Osteoblast (primary cell): Measurements from ENCODE around the gene DDIT3. TPM values are rescaled to one million over a fixed set of nuclear protein-coding genes. Genes with fewer than 3 reads are reported as not detected.

ENCODE experiments used
- DNase-seq: peaks from one replicate; pipeline ENCODE4 v3.0.0; 2011; ENCODE audit warnings: low spot score, mixed read lengths; ENCODE audit not compliant: insufficient read length; ENCODE audit errors: missing footprints
- H2AFZ ChIP-seq: 2 replicates; pipeline ENCODE4 v1.6.0; 2011; ENCODE audit warnings: mild to moderate bottlenecking, low read length
- H3K27ac ChIP-seq: 2 replicates; pipeline ENCODE4 v1.5.1; 2011; ENCODE audit warnings: mild to moderate bottlenecking, low read depth, low read length, moderate library complexity
- H3K27me3 ChIP-seq: 2 replicates; pipeline ENCODE4 v1.6.0; 2012; ENCODE audit warnings: mild to moderate bottlenecking, control low read depth, inconsistent platforms, low read length, moderate library complexity; ENCODE audit not compliant: insufficient read depth
- H3K36me3 ChIP-seq: 2 replicates; pipeline ENCODE4 v1.5.1; 2011; ENCODE audit warnings: mild to moderate bottlenecking, low read length, control low read depth, moderate library complexity; ENCODE audit not compliant: insufficient read depth
- H3K4me1 ChIP-seq: 2 replicates; pipeline ENCODE4 v1.5.1; 2011; ENCODE audit warnings: mild to moderate bottlenecking, low read length, control low read depth, moderate library complexity; ENCODE audit not compliant: insufficient read depth
- H3K4me2 ChIP-seq: 2 replicates; pipeline ENCODE4 v1.6.0; 2011; ENCODE audit warnings: mild to moderate bottlenecking, low read length; ENCODE audit not compliant: insufficient read depth
- H3K4me3 ChIP-seq: fragments of 200-600 bp; sonication (generic); 3 replicates; pipeline ENCODE4 v1.5.1; 2012; ENCODE audit warnings: mild to moderate bottlenecking, low read length, inconsistent platforms; ENCODE audit not compliant: insufficient read depth
- H3K79me2 ChIP-seq: 2 replicates; pipeline ENCODE4 v1.6.0; 2012; ENCODE audit warnings: mild to moderate bottlenecking, low read length, control low read depth, inconsistent platforms; ENCODE audit not compliant: insufficient read depth
- H3K9me3 ChIP-seq: 2 replicates; pipeline ENCODE4 v1.5.1; 2011; ENCODE audit warnings: low read depth, low read length, control low read depth
- H4K20me1 ChIP-seq: 2 replicates; pipeline ENCODE4 v1.6.0; 2012; ENCODE audit warnings: mild to moderate bottlenecking, low read length, control low read depth; ENCODE audit not compliant: insufficient read depth
- CTCF ChIP-seq: IDR thresholded peaks from 2 replicates; pipeline ENCODE4 v1.5.1; 2011; ENCODE audit warnings: mild to moderate bottlenecking, low read depth, low read length, moderate library complexity; ENCODE audit errors: extremely low read depth
- total RNA-seq: library from RNA; depleted of rRNA; stranded (reverse); fragments of >200 nt; gene quantifications from 2 replicates; pipeline ENCODE4 v1.2.3, GENCODE V29; 2012

The DDIT3 gene
- total RNA-seq, 1 donor, result 136 TPM

- no peak overlapping the region for H3K4me2 ChIP-seq
- no peak for DNase-seq
- peaks cover 42% of the 10 kb centered on the region for H3K36me3 ChIP-seq
- H3K9me3 ChIP-seq, result no peaks in the 10 kb centered on the region
- H3K4me1 ChIP-seq, result peaks cover 21% of the 10 kb centered on the region
- no peaks in the 10 kb centered on the region for H3K27me3 ChIP-seq
- TF ChIP-seq CTCF, result no peak
- H3K4me3 ChIP-seq, result no peak overlapping the region
- peaks cover 71% of the 10 kb centered on the region for H3K79me2 ChIP-seq
- peaks cover 39% of the 10 kb centered on the region for H4K20me1 ChIP-seq
- no peak overlapping the region for H3K27ac ChIP-seq
- H2AFZ ChIP-seq, result no peak overlapping the region
Measured at GRCh38 chr12:57541001-57541400, 20.7 kb upstream of the DDIT3 start.

- Histone ChIP-seq H3K9me3 (no peaks in the 10 kb centered on the region), H3K4me3 (no peak overlapping the region), H2AFZ (no peak overlapping the region), H3K36me3 (peaks cover 57% of the 10 kb centered on the region), H3K27me3 (no peaks in the 10 kb centered on the region), H3K4me1 (peaks cover 12% of the 10 kb centered on the region), H3K27ac (no peak overlapping the region), H3K4me2 (no peak overlapping the region), H3K79me2 (peaks cover 58% of the 10 kb centered on the region), H4K20me1 (peaks cover 27% of the 10 kb centered on the region)
- no peak for TF ChIP-seq CTCF
- DNase-seq, result no peak
Measured at GRCh38 chr12:57539134-57539768, 18.9 kb upstream of the DDIT3 start.

- peaks cover 39% of the 10 kb centered on the region for H3K79me2 ChIP-seq
- no peak for TF ChIP-seq CTCF
- H3K9me3 ChIP-seq, result no peaks in the 10 kb centered on the region
- DNase-seq, result no peak
- peaks cover 5% of the 10 kb centered on the region for H3K4me1 ChIP-seq
- no peak overlapping the region for H3K4me2 ChIP-seq
- peaks cover 79% of the 10 kb centered on the region for H3K36me3 ChIP-seq
- no peaks in the 10 kb centered on the region for H3K27me3 ChIP-seq
- H2AFZ ChIP-seq, result no peak overlapping the region
- peaks cover 22% of the 10 kb centered on the region for H4K20me1 ChIP-seq
- no peak overlapping the region for H3K4me3 ChIP-seq
- H3K27ac ChIP-seq, result no peak overlapping the region
Measured at GRCh38 chr12:57536597-57536942, 16.3 kb upstream of the DDIT3 start.

- no peak overlapping the region for H3K27ac ChIP-seq
- DNase-seq, result no peak
- H3K4me1 ChIP-seq, result no peaks in the 10 kb centered on the region
- H3K4me2 ChIP-seq, result no peak overlapping the region
- H3K9me3 ChIP-seq, result no peaks in the 10 kb centered on the region
- peaks cover 33% of the 10 kb centered on the region for H3K79me2 ChIP-seq
- H3K27me3 ChIP-seq, result no peaks in the 10 kb centered on the region
- no peak for TF ChIP-seq CTCF
- H2AFZ ChIP-seq, result no peak overlapping the region
- peaks cover 79% of the 10 kb centered on the region for H3K36me3 ChIP-seq
- H4K20me1 ChIP-seq, result peaks cover 16% of the 10 kb centered on the region
- no peak overlapping the region for H3K4me3 ChIP-seq
Measured at GRCh38 chr12:57535764-57536596, 15.7 kb upstream of the DDIT3 start.
